Measurements from ENCODE around the gene SCAF1. TPM values are rescaled to one million over a fixed set of nuclear protein-coding genes. Genes with fewer than 3 reads are reported as not detected.

SCAF1 gene
- polyA plus RNA-seq, 1 experiment = 2.5 TPM

- TF ChIP-seq CTCF (IDR thresholded peaks at IDR 0.05; ENCODE audit: low read depth, low read length) = no peak
- no peak overlapping the region for H3K27ac ChIP-seq (ENCODE audit: low read depth, low read length)
- CTCF ChIA-PET = no interaction called here
- DNase-seq (ENCODE audit: low read depth, low spot score) = no peak
- no peaks in the 10 kb centered on the region; the same call in 1 of the 2 replicates for H3K9me3 ChIP-seq (ENCODE audit: control insufficient read depth, insufficient read depth, low read length)
- H3K4me3 ChIP-seq (ENCODE audit: low read depth, low read length) = no peak overlapping the region
- H3K27me3 ChIP-seq (ENCODE audit: control insufficient read depth, insufficient read depth, low read length) = no peaks in the 10 kb centered on the region
- POLR2A ChIA-PET = interaction anchor here (0.6 kb wide), 1 partner anchor 25 kb away, joined by 3 read pairs; no protein-coding TSS in a partner anchor
Measured at GRCh38 chr19:49705919-49706318, 63.9 kb downstream of the SCAF1 start.

Small RNA genes within 50 kb of the gene (small RNA-seq; reads per million reads assigned to genes)
- gene MIR5088 (ENCODE audit: insufficient read length, low read depth) = not detected

Other genes starting within 250 kb of the SCAF1 start
- not detected in 2 replicates for gene PTH2, start 218.8 kb upstream of the SCAF1 start, polyA plus RNA-seq (2011; rRNA removed)
- not detected in 2 replicates for gene GFY, start 216.8 kb upstream of the SCAF1 start, polyA plus RNA-seq (2011; rRNA removed)
- gene SLC17A7, start 200.7 kb upstream of the SCAF1 start, polyA plus RNA-seq (2011; rRNA removed) = 0.02 and 0.04 TPM in 2 replicates
- 60.3 and 62.5 TPM in 2 replicates for gene PIH1D1, start 190.4 kb upstream of the SCAF1 start, polyA plus RNA-seq (2011; rRNA removed)
- gene ALDH16A1, start 189.0 kb upstream of the SCAF1 start, polyA plus RNA-seq (2011; rRNA removed) = 4.1 and 4.3 TPM in 2 replicates
- 3.7 and 5.9 TPM in 2 replicates for gene FLT3LG, start 168.0 kb upstream of the SCAF1 start, polyA plus RNA-seq (2011; rRNA removed)
- gene RPL13A, start 154.6 kb upstream of the SCAF1 start, polyA plus RNA-seq (2011; rRNA removed) = 3,816 and 4,938 TPM in 2 replicates
- 1,562 and 2,122 TPM in 2 replicates for gene RPS11, start 145.8 kb upstream of the SCAF1 start, polyA plus RNA-seq (2011; rRNA removed)
- 46.1 and 68.1 TPM in 2 replicates for gene FCGRT, start 129.5 kb upstream of the SCAF1 start, polyA plus RNA-seq (2011; rRNA removed)
- gene RCN3, start 114.2 kb upstream of the SCAF1 start, polyA plus RNA-seq (2011; rRNA removed) = 14.7 and 29.4 TPM in 2 replicates
- gene NOSIP, start 61.7 kb upstream of the SCAF1 start, polyA plus RNA-seq (2011; rRNA removed) = 43.9 and 77.5 TPM in 2 replicates
- 0.31 and 0.35 TPM in 2 replicates for gene PRRG2, start 60.9 kb upstream of the SCAF1 start, polyA plus RNA-seq (2011; rRNA removed)
- gene PRR12, start 51.0 kb upstream of the SCAF1 start, polyA plus RNA-seq (2011; rRNA removed) = 0.36 and 0.66 TPM in 2 replicates
- 64.2 and 93.3 TPM in 2 replicates for gene RRAS, start 2.1 kb upstream of the SCAF1 start, polyA plus RNA-seq (2011; rRNA removed)
- 33.5 and 54.9 TPM in 2 replicates for gene IRF3, start 23.6 kb downstream of the SCAF1 start, polyA plus RNA-seq (2011; rRNA removed)
- 8.8 and 10.9 TPM in 2 replicates for gene BCL2L12, start 23.7 kb downstream of the SCAF1 start, polyA plus RNA-seq (2011; rRNA removed)
- 287 and 305 TPM in 2 replicates for gene PRMT1, start 35.1 kb downstream of the SCAF1 start, polyA plus RNA-seq (2011; rRNA removed)
- gene ADM5, start 47.4 kb downstream of the SCAF1 start, polyA plus RNA-seq (2011; rRNA removed) = 0.19 and 0.33 TPM in 2 replicates
- 20.3 and 24.2 TPM in 2 replicates for gene CPT1C, start 48.9 kb downstream of the SCAF1 start, polyA plus RNA-seq (2011; rRNA removed)
- not detected in 2 replicates for gene TSKS, start 121.1 kb downstream of the SCAF1 start, polyA plus RNA-seq (2011; rRNA removed)
- 59.1 and 82.2 TPM in 2 replicates for gene AP2A1, start 124.8 kb downstream of the SCAF1 start, polyA plus RNA-seq (2011; rRNA removed)
- 6.9 and 9.0 TPM in 2 replicates for gene FUZ, start 171.1 kb downstream of the SCAF1 start, polyA plus RNA-seq (2011; rRNA removed)
- gene MED25, start 176.1 kb downstream of the SCAF1 start, polyA plus RNA-seq (2011; rRNA removed) = 12.6 and 20.3 TPM in 2 replicates
- 37.6 and 58.5 TPM in 2 replicates for gene PTOV1, start 208.9 kb downstream of the SCAF1 start, polyA plus RNA-seq (2011; rRNA removed)
- gene PNKP, start 225.4 kb downstream of the SCAF1 start, polyA plus RNA-seq (2011; rRNA removed) = 13.0 and 13.1 TPM in 2 replicates
- 27.5 and 33.1 TPM in 2 replicates for gene AKT1S1, start 235.1 kb downstream of the SCAF1 start, polyA plus RNA-seq (2011; rRNA removed)
- gene TBC1D17, start 235.5 kb downstream of the SCAF1 start, polyA plus RNA-seq (2011; rRNA removed) = 15.6 and 23.0 TPM in 2 replicates